A673 (cell line): Measurements from ENCODE around the gene GRM1. TPM values are rescaled to one million over a fixed set of nuclear protein-coding genes. Genes with fewer than 3 reads are reported as not detected.

Experiments
- BruUV-seq: library from RNA; stranded (reverse); fragments of 400-500 nt; replicated peaks from 2 replicates; lab custom pipeline; 2021; lab: Mats Ljungman, UMichigan
- CTCF ChIA-PET: fragments of 300-600 bp; sonication (Branson Sonifier 250); formaldehyde crosslinking; loops from one replicate; lab custom pipeline; 2022; ENCODE audit warnings: antibody characterized with exemption; lab: Charles Lee
- POLR2A ChIA-PET: fragments of 300-600 bp; sonication (Branson Sonifier 250); formaldehyde crosslinking; loops from one replicate; lab custom pipeline; 2022; ENCODE audit warnings: antibody characterized with exemption; ENCODE audit not compliant: low non-redundant PET; lab: Charles Lee
- DNase-seq: peaks from one replicate; pipeline ENCODE4 v3.0.0-alpha.2; 2015; ENCODE audit warnings: low spot score
- H3K27ac ChIP-seq: fragments of 200-600 bp; sonication (generic); 2 replicates; pipeline ENCODE4 v1.5.1; 2016; ENCODE audit warnings: mixed run types, low read depth, mild to moderate bottlenecking, mixed read lengths, antibody characterized with exemption, low read length; ENCODE audit not compliant: poor library complexity, severe bottlenecking
- H3K27me3 ChIP-seq: fragments of 200-600 bp; sonication (generic); replicated peaks from 2 replicates; pipeline ENCODE4 v1.6.1; 2017; ENCODE audit warnings: mixed run types, low read depth, mild to moderate bottlenecking, mixed read lengths, antibody characterized with exemption, low read length; ENCODE audit not compliant: insufficient read depth, poor library complexity
- H3K36me3 ChIP-seq: fragments of 200-600 bp; sonication (generic); 2 replicates; pipeline ENCODE4 v1.6.1; 2016; ENCODE audit warnings: mixed run types, mild to moderate bottlenecking, mixed read lengths, antibody characterized with exemption, low read length; ENCODE audit not compliant: insufficient read depth, poor library complexity, severe bottlenecking
- H3K4me1 ChIP-seq: fragments of 200-600 bp; sonication (generic); 2 replicates; pipeline ENCODE4 v1.6.1; 2017; ENCODE audit warnings: mixed run types, mild to moderate bottlenecking, mixed read lengths, antibody characterized with exemption, low read length; ENCODE audit not compliant: insufficient read depth, poor library complexity, severe bottlenecking
- H3K4me3 ChIP-seq: fragments of 200-600 bp; sonication (generic); 2 replicates; pipeline ENCODE4 v1.5.1; 2016; ENCODE audit warnings: low read depth, mixed run types, mild to moderate bottlenecking, mixed read lengths, low read length; ENCODE audit not compliant: poor library complexity, severe bottlenecking
- H3K9me3 ChIP-seq: fragments of 200-600 bp; sonication (generic); 2 replicates; pipeline ENCODE4 v1.6.1; 2016; ENCODE audit warnings: mixed run types, low read depth, mild to moderate bottlenecking, mixed read lengths, antibody characterized with exemption, low read length; ENCODE audit not compliant: poor library complexity, severe bottlenecking
- CTCF ChIP-seq: fragments of 300-800, 200-600 bp; sonication (generic); conservative IDR thresholded peaks from 2 replicates; pipeline ENCODE4 v1.5.1; 2017; ENCODE audit warnings: low read depth, mild to moderate bottlenecking, antibody characterized with exemption, low read length, moderate library complexity, mixed read lengths
- EZH2 ChIP-seq: fragments of 200-600 bp; sonication (generic); IDR thresholded peaks from 2 replicates; pipeline ENCODE4 v1.6.1; 2017; ENCODE audit warnings: borderline replicate concordance, low read depth, mild to moderate bottlenecking, mixed read lengths, antibody characterized with exemption, low read length; ENCODE audit not compliant: poor library complexity, severe bottlenecking
- intact Hi-C: fragments of 100-400 bp; cut with micrococcal nuclease; formaldehyde crosslinking; loops from one replicate; pipeline ENCODE4 v1.10.0; 2022; ENCODE audit not compliant: unreplicated experiment
- total RNA-seq: library from RNA; stranded (reverse); gene quantifications from 2 replicates; pipeline ENCODE4 v1.2.3, GENCODE V29; 2021

GRM1 gene
- total RNA-seq, 1 experiment from 2014 or later: 0.11 TPM

GRCh38 chr6:146281651-146282362, 252.9 kb downstream of the GRM1 start:
- no TSS peak for BruUV-seq
- no peaks in the 10 kb centered on the region for H3K9me3 ChIP-seq
- H3K27ac ChIP-seq: no peak overlapping the region
- no peaks in the 10 kb centered on the region for H3K36me3 ChIP-seq
- ChIA-PET CTCF (no interaction called here), POLR2A (no interaction called here)
- H3K4me3 ChIP-seq: no peak overlapping the region
- intact Hi-C loops: no loop called here
- H3K27me3 ChIP-seq: no peaks in the 10 kb centered on the region
- no peak for DNase-seq
- no peaks in the 10 kb centered on the region for H3K4me1 ChIP-seq
- no peak for TF ChIP-seq CTCF
- no peak for TF ChIP-seq EZH2

GRCh38 chr6:146282837-146283236, 254.0 kb downstream of the GRM1 start:
- Histone ChIP-seq H3K9me3 (no peaks in the 10 kb centered on the region), H3K36me3 (no peaks in the 10 kb centered on the region), H3K4me1 (peaks cover 5% of the 10 kb centered on the region), H3K27me3 (no peaks in the 10 kb centered on the region), H3K27ac (no peak overlapping the region), H3K4me3 (no peak overlapping the region)
- ChIA-PET POLR2A (no interaction called here), CTCF (no interaction called here)
- BruUV-seq: no TSS peak
- no peak for DNase-seq
- no peak for TF ChIP-seq CTCF
- intact Hi-C loops: no loop called here

- Histone ChIP-seq H3K27ac (no peak overlapping the region), H3K4me3 (no peak overlapping the region), H3K36me3 (no peaks in the 10 kb centered on the region), H3K9me3 (no peaks in the 10 kb centered on the region), H3K27me3 (no peaks in the 10 kb centered on the region), H3K4me1 (peaks cover 5% of the 10 kb centered on the region)
- no peak for TF ChIP-seq EZH2
- TF ChIP-seq CTCF: no peak
- ChIA-PET CTCF (no interaction called here), POLR2A (no interaction called here)
- intact Hi-C loops: no loop called here
- no peak for DNase-seq
- no TSS peak for BruUV-seq
Observed at GRCh38 chr6:146284311-146284710, 255.4 kb downstream of the GRM1 start.
